Prostate gland (tissue), 2 donors: ENCODE data around the gene CRTC1. TPM values are rescaled to one million over a fixed set of nuclear protein-coding genes. Genes with fewer than 3 reads are reported as not detected.

Experiments used
- DNase-seq: peaks from one replicate; pipeline ENCODE4 v3.0.0-alpha.2; 2019; ENCODE audit warnings: low spot score
- H3K27ac ChIP-seq, 2 donors: fragments of 200-600 bp; sonication (generic); 2 replicates each; pipeline ENCODE4 v1.5.1; 2017 to 2019
- H3K27me3 ChIP-seq: fragments of 200-600 bp; sonication (generic); replicated peaks from 2 replicates; pipeline ENCODE4 v1.5.1; 2019; ENCODE audit not compliant: insufficient read depth
- H3K36me3 ChIP-seq, 2 donors: fragments of 200-600 bp; sonication (generic); 1 replicate in 1 of 2; 2 replicates in 1 of 2; pipeline versions ENCODE4 v1.5.1 to v1.8.1; 2017 to 2019
- H3K4me1 ChIP-seq: fragments of 200-600 bp; sonication (generic); replicated peaks from 2 replicates; pipeline ENCODE4 v1.5.1; 2019
- H3K4me3 ChIP-seq, 2 donors: fragments of 200-600 bp; sonication (generic); 2 replicates each; pipeline ENCODE4 v1.5.1; 2017 to 2019
- H3K9me3 ChIP-seq: fragments of 200-600 bp; sonication (generic); 2 replicates; pipeline ENCODE4 v1.5.1; 2017
- POLR2A ChIP-seq: fragments of 450-650 bp; IDR thresholded peaks from one replicate; pipeline ENCODE4 v1.6.1; 2016; ENCODE audit warnings: antibody characterized with exemption, mild to moderate bottlenecking
- POLR2AphosphoS5 ChIP-seq: sonication (generic); formaldehyde crosslinking; IDR thresholded peaks from one replicate; pipeline ENCODE4 v1.6.1; 2017; ENCODE audit warnings: antibody characterized with exemption
- WGBS: methylation state at CpG from one replicate; pipeline ENCODE4 v1.1.5; 2018; 5-methylcytosine and 5-hydroxymethylcytosine counted together
- intact Hi-C: fragments of 100-400 bp; cut with DNase I; formaldehyde crosslinking; loops from one replicate; pipeline ENCODE4 v1.14.2; 2022
- total RNA-seq, 2 donors: library from RNA; depleted of rRNA; stranded (reverse); fragments of >200 nt; gene quantifications; one replicate each; pipeline ENCODE4 v1.1.0, GENCODE V29; 2016
- TF ChIP-seq, protein P1 (sequence below), 4 experiments: fragments of 200-600 bp in 2 of 4; fragments of 450-650 bp in 2 of 4; sonication (generic) in 2 of 4; IDR thresholded peaks; 1 replicate in 3 of 4; 2 replicates in 1 of 4; pipeline ENCODE4 v1.5.1; 2016 to 2019; ENCODE audit warnings: antibody characterized with exemption in 4 of 4, mild to moderate bottlenecking in 2 of 4, moderate library complexity in 2 of 4

Gene CRTC1
- total RNA-seq, 2 donors from 2014 or later, result 6.7 to 24.4 TPM

GRCh38 chr19:18759304-18759994 is 76.0 kb downstream of the CRTC1 start:
- Histone ChIP-seq H3K27ac (peak overlapping the region in 1 of 2 donors; percentile 22), H3K9me3 (no peaks in the 10 kb centered on the region), H3K36me3 (no peaks in the 10 kb centered on the region), H3K4me3 (no peak overlapping the region), H3K4me1 (peaks cover 16% of the 10 kb centered on the region), H3K27me3 (no peaks in the 10 kb centered on the region)
- intact Hi-C loops, result no loop called here
- no peak for TF ChIP-seq POLR2A
- TF ChIP-seq, protein P1, sequence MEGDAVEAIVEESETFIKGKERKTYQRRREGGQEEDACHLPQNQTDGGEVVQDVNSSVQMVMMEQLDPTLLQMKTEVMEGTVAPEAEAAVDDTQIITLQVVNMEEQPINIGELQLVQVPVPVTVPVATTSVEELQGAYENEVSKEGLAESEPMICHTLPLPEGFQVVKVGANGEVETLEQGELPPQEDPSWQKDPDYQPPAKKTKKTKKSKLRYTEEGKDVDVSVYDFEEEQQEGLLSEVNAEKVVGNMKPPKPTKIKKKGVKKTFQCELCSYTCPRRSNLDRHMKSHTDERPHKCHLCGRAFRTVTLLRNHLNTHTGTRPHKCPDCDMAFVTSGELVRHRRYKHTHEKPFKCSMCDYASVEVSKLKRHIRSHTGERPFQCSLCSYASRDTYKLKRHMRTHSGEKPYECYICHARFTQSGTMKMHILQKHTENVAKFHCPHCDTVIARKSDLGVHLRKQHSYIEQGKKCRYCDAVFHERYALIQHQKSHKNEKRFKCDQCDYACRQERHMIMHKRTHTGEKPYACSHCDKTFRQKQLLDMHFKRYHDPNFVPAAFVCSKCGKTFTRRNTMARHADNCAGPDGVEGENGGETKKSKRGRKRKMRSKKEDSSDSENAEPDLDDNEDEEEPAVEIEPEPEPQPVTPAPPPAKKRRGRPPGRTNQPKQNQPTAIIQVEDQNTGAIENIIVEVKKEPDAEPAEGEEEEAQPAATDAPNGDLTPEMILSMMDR (IDR thresholded peaks at IDR 0.05), result no peak
- no peak for TF ChIP-seq POLR2AphosphoS5
- no peak for DNase-seq
- WGBS, result 73% methylated on average over 19 of the region's 19 CpGs

- H3K27ac ChIP-seq, result peak overlapping the region; percentile 22 to 86
- no peaks in the 10 kb centered on the region for H3K36me3 ChIP-seq
- WGBS, result 71% methylated on average over 22 of the region's 22 CpGs
- DNase-seq, result no peak
- no peak overlapping the region for H3K4me3 ChIP-seq
- peaks cover 16% of the 10 kb centered on the region for H3K4me1 ChIP-seq
- intact Hi-C loops, result no loop called here
- TF ChIP-seq POLR2A, result no peak
- TF ChIP-seq, protein P1 (IDR thresholded peaks at IDR 0.05), result no peak
- no peak for TF ChIP-seq POLR2AphosphoS5
- H3K9me3 ChIP-seq, result no peaks in the 10 kb centered on the region
- no peaks in the 10 kb centered on the region for H3K27me3 ChIP-seq
Measured at GRCh38 chr19:18759995-18760426, 76.5 kb downstream of the CRTC1 start.

- DNase-seq, result no peak
- H3K27ac ChIP-seq, result peak overlapping the region; percentile 79 to 86
- no peaks in the 10 kb centered on the region for H3K36me3 ChIP-seq
- H3K27me3 ChIP-seq, result no peaks in the 10 kb centered on the region
- no peak for TF ChIP-seq POLR2AphosphoS5
- TF ChIP-seq, protein P1 (IDR thresholded peaks at IDR 0.05), result no peak
- TF ChIP-seq POLR2A, result no peak
- 73% methylated on average over 27 of the region's 27 CpGs for WGBS
- H3K9me3 ChIP-seq, result no peaks in the 10 kb centered on the region
- H3K4me1 ChIP-seq, result peaks cover 16% of the 10 kb centered on the region
- intact Hi-C loops, result no loop called here
- H3K4me3 ChIP-seq, result no peak overlapping the region
Measured at GRCh38 chr19:18760440-18761383, 77.2 kb downstream of the CRTC1 start.

- H3K4me1 ChIP-seq, result peaks cover 16% of the 10 kb centered on the region
- H3K27ac ChIP-seq, result peak overlapping the region; percentile 79 to 86
- no peaks in the 10 kb centered on the region for H3K27me3 ChIP-seq
- DNase-seq, result no peak
- TF ChIP-seq POLR2A, result no peak
- TF ChIP-seq POLR2AphosphoS5, result no peak
- TF ChIP-seq, protein P1 (IDR thresholded peaks at IDR 0.05), result no peak
- WGBS, result 56% methylated on average over 16 of the region's 16 CpGs
- H3K9me3 ChIP-seq, result no peaks in the 10 kb centered on the region
- intact Hi-C loops, result no loop called here
- no peaks in the 10 kb centered on the region for H3K36me3 ChIP-seq
- H3K4me3 ChIP-seq, result no peak overlapping the region
Measured at GRCh38 chr19:18761531-18762110, 78.1 kb downstream of the CRTC1 start.
